HepG2 (cell line): Measurements from ENCODE around the gene DPH7. TPM values are rescaled to one million over a fixed set of nuclear protein-coding genes. Genes with fewer than 3 reads are reported as not detected.
A peak's percentile ranks its signal among the peaks of the same experiment; 100 is the strongest.

ENCODE experiments used
- DBP ChIP-seq: sonication (generic); formaldehyde crosslinking; IDR thresholded peaks from 2 replicates; pipeline ENCODE4 v1.4.0; 2020; ENCODE audit warnings: missing genetic modification reagents; ENCODE audit errors: not compliant biosample characterization
- HDAC1 ChIP-seq: sonication (generic); formaldehyde crosslinking; IDR thresholded peaks from 2 replicates; pipeline ENCODE4 v1.5.1; 2020; ENCODE audit warnings: mild to moderate bottlenecking, missing genetic modification reagents
- SALL2 ChIP-seq: sonication (generic); formaldehyde crosslinking; IDR thresholded peaks from 2 replicates; pipeline ENCODE4 v1.8.1; 2023; ENCODE audit warnings: mild to moderate bottlenecking, missing genetic modification reagents, inconsistent platforms
- TEF ChIP-seq: sonication (generic); formaldehyde crosslinking; IDR thresholded peaks from 2 replicates; pipeline ENCODE4 v1.5.0; 2020; ENCODE audit warnings: missing genetic modification reagents
- TOPORS ChIP-seq: sonication (generic); formaldehyde crosslinking; IDR thresholded peaks from 2 replicates; pipeline ENCODE4 v1.8.0; 2023; ENCODE audit warnings: mild to moderate bottlenecking, missing genetic modification reagents
- ZC3H13 ChIP-seq: sonication (generic); formaldehyde crosslinking; IDR thresholded peaks from 2 replicates; pipeline ENCODE4 v1.8.1; 2023; ENCODE audit warnings: mild to moderate bottlenecking, missing genetic modification reagents, moderate library complexity
- ZNF234 ChIP-seq: sonication (generic); formaldehyde crosslinking; conservative IDR thresholded peaks from 2 replicates; pipeline ENCODE4 v1.5.1; 2020; ENCODE audit warnings: mild to moderate bottlenecking, missing genetic modification reagents
- ZNF503 ChIP-seq: sonication (generic); formaldehyde crosslinking; IDR thresholded peaks from 2 replicates; pipeline ENCODE4 v1.4.0; 2020; ENCODE audit warnings: missing genetic modification reagents
- ZNF775 ChIP-seq: sonication (generic); formaldehyde crosslinking; IDR thresholded peaks from 2 replicates; pipeline ENCODE4 v1.4.0; 2020; ENCODE audit warnings: missing genetic modification reagents, mild to moderate bottlenecking, moderate library complexity, borderline replicate concordance
- ZNF883 ChIP-seq: sonication (generic); formaldehyde crosslinking; IDR thresholded peaks from 2 replicates; pipeline ENCODE4 v1.5.1; 2020; ENCODE audit warnings: mild to moderate bottlenecking, missing genetic modification reagents; ENCODE audit errors: not compliant biosample characterization
- ZNF891 ChIP-seq: sonication (generic); formaldehyde crosslinking; IDR thresholded peaks from 2 replicates; pipeline ENCODE4 v1.5.0; 2020; ENCODE audit warnings: mild to moderate bottlenecking, missing genetic modification reagents
- polyA plus RNA-seq, 8 experiments: library from polyadenylated mRNA; depleted of rRNA in 3 of 8; stranded (reverse) in 7 of 8; unstranded in 1 of 8; fragments of >200 nt; fragmentation: Illumina TruSeq in 4 of 8; extraction: Trizol in 4 of 8; gene quantifications; 2 replicates each; pipeline versions ENCODE4 v1.2.1 to v1.2.3, GENCODE V29; 2011 to 2016; ENCODE audit warnings: low read depth in 4 of 8, missing spikeins in 1 of 8, mixed read lengths in 1 of 8; ENCODE audit not compliant: insufficient read depth in 1 of 8
- total RNA-seq, 5 experiments: library from RNA; depleted of rRNA; stranded (reverse); fragments of >200 nt; fragmentation: Illumina TruSeq; extraction: Trizol; gene quantifications; 2 replicates each; pipeline ENCODE4 v1.2.3, GENCODE V29; 2016; ENCODE audit warnings: low read depth in 1 of 5
- TF ChIP-seq, protein P1 (sequence below): sonication (generic); formaldehyde crosslinking; IDR thresholded peaks from 2 replicates; pipeline ENCODE4 v1.5.0; 2020; ENCODE audit warnings: mild to moderate bottlenecking, missing genetic modification reagents, moderate library complexity
- TF ChIP-seq, protein P2 (sequence below): sonication (generic); formaldehyde crosslinking; IDR thresholded peaks from 2 replicates; pipeline ENCODE4 v1.4.0; 2020; ENCODE audit warnings: mild to moderate bottlenecking, missing genetic modification reagents
- TF ChIP-seq, protein P3 (sequence below), 2 experiments: fragments of 450-650 bp in 1 of 2; sonication (generic) in 1 of 2; formaldehyde crosslinking; IDR thresholded peaks; 2 replicates each; pipeline versions ENCODE4 v1.5.0 to v1.8.0; 2020 to 2022; ENCODE audit warnings: mild to moderate bottlenecking in 1 of 2, missing genetic modification reagents in 1 of 2
- TF ChIP-seq, protein P4 (sequence below): sonication (generic); formaldehyde crosslinking; IDR thresholded peaks from 2 replicates; pipeline ENCODE4 v1.9.0; 2021; ENCODE audit warnings: missing genetic modification reagents, mild to moderate bottlenecking, borderline replicate concordance
- TF ChIP-seq, protein P5 (sequence below): sonication (generic); formaldehyde crosslinking; IDR thresholded peaks from 2 replicates; pipeline ENCODE4 v1.8.1; 2023; ENCODE audit warnings: mild to moderate bottlenecking, missing genetic modification reagents

Gene DPH7
- total and polyA plus RNA-seq, 2 of the 13 experiments (the other 11 are each of a cell fraction or from before 2014, with no cell fraction given) = 27.6 to 31.6 TPM

- TF ChIP-seq, protein P1, sequence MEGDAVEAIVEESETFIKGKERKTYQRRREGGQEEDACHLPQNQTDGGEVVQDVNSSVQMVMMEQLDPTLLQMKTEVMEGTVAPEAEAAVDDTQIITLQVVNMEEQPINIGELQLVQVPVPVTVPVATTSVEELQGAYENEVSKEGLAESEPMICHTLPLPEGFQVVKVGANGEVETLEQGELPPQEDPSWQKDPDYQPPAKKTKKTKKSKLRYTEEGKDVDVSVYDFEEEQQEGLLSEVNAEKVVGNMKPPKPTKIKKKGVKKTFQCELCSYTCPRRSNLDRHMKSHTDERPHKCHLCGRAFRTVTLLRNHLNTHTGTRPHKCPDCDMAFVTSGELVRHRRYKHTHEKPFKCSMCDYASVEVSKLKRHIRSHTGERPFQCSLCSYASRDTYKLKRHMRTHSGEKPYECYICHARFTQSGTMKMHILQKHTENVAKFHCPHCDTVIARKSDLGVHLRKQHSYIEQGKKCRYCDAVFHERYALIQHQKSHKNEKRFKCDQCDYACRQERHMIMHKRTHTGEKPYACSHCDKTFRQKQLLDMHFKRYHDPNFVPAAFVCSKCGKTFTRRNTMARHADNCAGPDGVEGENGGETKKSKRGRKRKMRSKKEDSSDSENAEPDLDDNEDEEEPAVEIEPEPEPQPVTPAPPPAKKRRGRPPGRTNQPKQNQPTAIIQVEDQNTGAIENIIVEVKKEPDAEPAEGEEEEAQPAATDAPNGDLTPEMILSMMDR = peak; percentile 37; the same call in 1 of the 2 replicates
- TF ChIP-seq, protein P2, sequence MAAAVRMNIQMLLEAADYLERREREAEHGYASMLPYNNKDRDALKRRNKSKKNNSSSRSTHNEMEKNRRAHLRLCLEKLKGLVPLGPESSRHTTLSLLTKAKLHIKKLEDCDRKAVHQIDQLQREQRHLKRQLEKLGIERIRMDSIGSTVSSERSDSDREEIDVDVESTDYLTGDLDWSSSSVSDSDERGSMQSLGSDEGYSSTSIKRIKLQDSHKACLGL = peak; percentile 6; the same call in 1 of the 2 replicates
- TF ChIP-seq, protein P3, sequence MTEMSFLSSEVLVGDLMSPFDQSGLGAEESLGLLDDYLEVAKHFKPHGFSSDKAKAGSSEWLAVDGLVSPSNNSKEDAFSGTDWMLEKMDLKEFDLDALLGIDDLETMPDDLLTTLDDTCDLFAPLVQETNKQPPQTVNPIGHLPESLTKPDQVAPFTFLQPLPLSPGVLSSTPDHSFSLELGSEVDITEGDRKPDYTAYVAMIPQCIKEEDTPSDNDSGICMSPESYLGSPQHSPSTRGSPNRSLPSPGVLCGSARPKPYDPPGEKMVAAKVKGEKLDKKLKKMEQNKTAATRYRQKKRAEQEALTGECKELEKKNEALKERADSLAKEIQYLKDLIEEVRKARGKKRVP (CRISPR knock-in tag; IDR thresholded peaks at IDR 0.05) = peak in 1 of 2 experiments; percentile 14; a peak in 1 of 4 replicates
- TF ChIP-seq ZNF234 (CRISPR knock-in tag) (no peak), ZNF503 (CRISPR knock-in tag) (0 out of 2 replicates have a peak, but pooled peaks have one; percentile 57), HDAC1 (peak; percentile 66), ZNF775 (CRISPR knock-in tag) (no peak), DBP (peak; percentile 77), TOPORS (CRISPR knock-in tag) (0 out of 2 replicates have a peak, but pooled peaks have one; percentile 59), ZC3H13 (CRISPR knock-in tag) (peak; percentile 65; the same call in 1 of the 2 replicates), ZNF891 (CRISPR knock-in tag) (peak; percentile 18; the same call in 1 of the 2 replicates), TEF (CRISPR knock-in tag) (peak; percentile 68; the same call in 1 of the 2 replicates), ZNF883 (CRISPR knock-in tag) (peak; percentile 72), SALL2 (peak; percentile 43; the same call in 1 of the 2 replicates)
- TF ChIP-seq, protein P4, sequence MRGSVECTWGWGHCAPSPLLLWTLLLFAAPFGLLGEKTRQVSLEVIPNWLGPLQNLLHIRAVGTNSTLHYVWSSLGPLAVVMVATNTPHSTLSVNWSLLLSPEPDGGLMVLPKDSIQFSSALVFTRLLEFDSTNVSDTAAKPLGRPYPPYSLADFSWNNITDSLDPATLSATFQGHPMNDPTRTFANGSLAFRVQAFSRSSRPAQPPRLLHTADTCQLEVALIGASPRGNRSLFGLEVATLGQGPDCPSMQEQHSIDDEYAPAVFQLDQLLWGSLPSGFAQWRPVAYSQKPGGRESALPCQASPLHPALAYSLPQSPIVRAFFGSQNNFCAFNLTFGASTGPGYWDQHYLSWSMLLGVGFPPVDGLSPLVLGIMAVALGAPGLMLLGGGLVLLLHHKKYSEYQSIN = no peak
- TF ChIP-seq, protein P5, sequence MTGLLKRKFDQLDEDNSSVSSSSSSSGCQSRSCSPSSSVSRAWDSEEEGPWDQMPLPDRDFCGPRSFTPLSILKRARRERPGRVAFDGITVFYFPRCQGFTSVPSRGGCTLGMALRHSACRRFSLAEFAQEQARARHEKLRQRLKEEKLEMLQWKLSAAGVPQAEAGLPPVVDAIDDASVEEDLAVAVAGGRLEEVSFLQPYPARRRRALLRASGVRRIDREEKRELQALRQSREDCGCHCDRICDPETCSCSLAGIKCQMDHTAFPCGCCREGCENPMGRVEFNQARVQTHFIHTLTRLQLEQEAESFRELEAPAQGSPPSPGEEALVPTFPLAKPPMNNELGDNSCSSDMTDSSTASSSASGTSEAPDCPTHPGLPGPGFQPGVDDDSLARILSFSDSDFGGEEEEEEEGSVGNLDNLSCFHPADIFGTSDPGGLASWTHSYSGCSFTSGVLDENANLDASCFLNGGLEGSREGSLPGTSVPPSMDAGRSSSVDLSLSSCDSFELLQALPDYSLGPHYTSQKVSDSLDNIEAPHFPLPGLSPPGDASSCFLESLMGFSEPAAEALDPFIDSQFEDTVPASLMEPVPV = peak; percentile 75; the same call in 1 of the 2 replicates
Measured at GRCh38 chr9:137618105-137619067, 39.7 kb upstream of the DPH7 start, which contains the start of gene EHMT1 (continued).
